Activated gamma-delta T cell treated with Interleukin-2 at 50 U/mL for 16 hours (primary cell): ENCODE results near the gene EPS8L3.
"Not testable (repeated sequence)": the region's sequence is repeated elsewhere in the genome, so short reads cannot be mapped to it uniquely, and the experiment has no call there.

Experiments used
- DNase-seq: peaks from one replicate; pipeline ENCODE4 v3.0.0-alpha.2; 2020

Gene EPS8L3

GRCh38 chr1:109704173-109704572 is 59.5 kb downstream of the EPS8L3 start:
- DNase-seq: no peak

DNA sequence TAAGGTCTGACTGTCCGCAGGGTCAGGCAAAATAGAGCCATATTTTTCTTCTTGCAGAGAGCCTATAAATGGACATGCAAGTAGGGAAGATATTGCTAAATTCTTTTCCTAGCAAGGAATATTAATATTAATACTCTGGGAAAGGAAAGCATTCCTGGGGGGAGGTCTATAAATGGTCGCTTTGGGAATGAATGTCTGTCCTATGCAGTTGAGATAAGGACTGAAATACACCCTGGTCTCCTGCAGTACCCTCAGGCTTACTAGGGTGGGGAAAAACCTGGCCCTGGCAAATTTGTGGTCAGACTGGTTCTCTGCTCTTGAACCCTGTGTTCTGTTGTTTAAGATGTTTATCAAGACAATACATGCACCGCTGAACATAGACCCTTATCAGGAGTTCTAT is 60.8 kb downstream of the EPS8L3 start:
- DNase-seq: not testable (repeated sequence)
